ENCODE data around the gene NXPH1. TPM values are rescaled to one million over a fixed set of nuclear protein-coding genes. Genes with fewer than 3 reads are reported as not detected.

The NXPH1 gene
- total RNA-seq, 1 donor from 2014 or later: not detected

Other genes with a start within 250 kb of the NXPH1 start
- 5.8 and 13.1 TPM in 2 replicates for gene ICA1, start 171.4 kb upstream of the NXPH1 start, total RNA-seq (ENCODE audit: low replicate concordance)